Measurements from ENCODE around the gene ARID3A. TPM values are rescaled to one million over a fixed set of nuclear protein-coding genes. Genes with fewer than 3 reads are reported as not detected.

The ARID3A gene
- total RNA-seq, 4 donors from 2014 or later, result 2.8 to 11.0 (median 4.9) TPM

DNA sequence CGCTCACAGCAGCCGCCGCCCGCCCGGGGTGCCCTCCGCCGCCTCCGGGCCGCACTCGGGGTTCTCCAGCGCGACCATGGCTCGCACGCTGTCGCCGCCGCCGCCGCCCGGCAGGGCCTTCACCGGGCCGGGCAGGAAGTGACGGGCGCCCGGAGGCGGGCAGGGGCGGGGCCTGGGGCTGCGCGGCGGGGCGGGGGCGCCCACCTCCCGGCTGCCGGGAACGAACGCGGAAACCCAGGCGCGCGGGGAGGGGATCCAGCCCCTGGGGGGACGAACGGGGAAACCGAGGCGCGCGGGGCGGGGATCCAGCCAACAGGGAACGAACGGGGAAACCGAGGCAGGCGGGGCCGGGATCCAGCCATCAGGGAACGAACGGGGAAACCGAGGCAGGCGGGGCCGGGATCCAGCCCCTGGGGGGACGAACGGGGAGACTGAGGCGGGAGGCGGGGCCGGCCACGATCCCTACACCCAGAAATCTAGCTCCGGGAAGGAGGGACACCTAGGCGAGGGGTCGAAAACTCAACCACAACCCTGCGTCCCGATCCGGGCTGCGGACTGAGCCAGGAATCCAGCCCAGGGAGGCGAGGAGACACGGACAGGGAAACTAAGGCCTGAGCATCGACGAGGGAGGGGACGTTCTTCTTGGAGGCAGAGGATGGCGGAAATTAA is 12.6 kb upstream of the ARID3A start, which contains the start of gene R3HDM4:
TSS of gene R3HDM4 (minus strand) at position 140 of the 669 bp plus-strand sequence. CDS start at position 78, 62 bp downstream.
- TF ChIP-seq, protein P1, sequence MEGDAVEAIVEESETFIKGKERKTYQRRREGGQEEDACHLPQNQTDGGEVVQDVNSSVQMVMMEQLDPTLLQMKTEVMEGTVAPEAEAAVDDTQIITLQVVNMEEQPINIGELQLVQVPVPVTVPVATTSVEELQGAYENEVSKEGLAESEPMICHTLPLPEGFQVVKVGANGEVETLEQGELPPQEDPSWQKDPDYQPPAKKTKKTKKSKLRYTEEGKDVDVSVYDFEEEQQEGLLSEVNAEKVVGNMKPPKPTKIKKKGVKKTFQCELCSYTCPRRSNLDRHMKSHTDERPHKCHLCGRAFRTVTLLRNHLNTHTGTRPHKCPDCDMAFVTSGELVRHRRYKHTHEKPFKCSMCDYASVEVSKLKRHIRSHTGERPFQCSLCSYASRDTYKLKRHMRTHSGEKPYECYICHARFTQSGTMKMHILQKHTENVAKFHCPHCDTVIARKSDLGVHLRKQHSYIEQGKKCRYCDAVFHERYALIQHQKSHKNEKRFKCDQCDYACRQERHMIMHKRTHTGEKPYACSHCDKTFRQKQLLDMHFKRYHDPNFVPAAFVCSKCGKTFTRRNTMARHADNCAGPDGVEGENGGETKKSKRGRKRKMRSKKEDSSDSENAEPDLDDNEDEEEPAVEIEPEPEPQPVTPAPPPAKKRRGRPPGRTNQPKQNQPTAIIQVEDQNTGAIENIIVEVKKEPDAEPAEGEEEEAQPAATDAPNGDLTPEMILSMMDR (IDR thresholded peaks at IDR 0.05), result no peak
- TF ChIP-seq POLR2A (IDR thresholded peaks at IDR 0.05), result peak; percentile 43 to 45
- peak within 1 kb of the TSS; percentile 92 to 99 (median 95) for H3K27ac ChIP-seq
- peaks cover 6 to 47% (median 31%) of the 10 kb centered on the region in 4 donors for H3K4me1 ChIP-seq

GRCh38 chr19:916645-917322 is 9.1 kb upstream of the ARID3A start:
- Histone ChIP-seq H3K27me3 (peaks cover 0 to 45% of the 10 kb centered on the region in 2 donors), H3K4me3 (peak overlapping the region; percentile 5 to 46 (median 40)), H3K27ac (peak overlapping the region in 1 of 4 donors; percentile 18), H3K9me3 (no peaks in the 10 kb centered on the region), H3K4me1 (peaks cover 6 to 46% (median 34%) of the 10 kb centered on the region in 4 donors), H3K36me3 (no peaks in the 10 kb centered on the region)
- DNase-seq, result no peak
- TF ChIP-seq, protein P1 (IDR thresholded peaks at IDR 0.05), result no peak
- TF ChIP-seq POLR2A (IDR thresholded peaks at IDR 0.05), result no peak

More for the DNA sequence above, 12.6 kb upstream of the ARID3A start, which contains the start of gene R3HDM4:
- DNase-seq, result peak; percentile 80 to 93 (median 91)
- no peaks in the 10 kb centered on the region for H3K36me3 ChIP-seq
- H3K9me3 ChIP-seq, result no peaks in the 10 kb centered on the region
- H3K27me3 ChIP-seq, result peaks cover 0 to 20% of the 10 kb centered on the region in 2 donors
- peak within 1 kb of the TSS; percentile 82 to 97 (median 84) for H3K4me3 ChIP-seq

DNA sequence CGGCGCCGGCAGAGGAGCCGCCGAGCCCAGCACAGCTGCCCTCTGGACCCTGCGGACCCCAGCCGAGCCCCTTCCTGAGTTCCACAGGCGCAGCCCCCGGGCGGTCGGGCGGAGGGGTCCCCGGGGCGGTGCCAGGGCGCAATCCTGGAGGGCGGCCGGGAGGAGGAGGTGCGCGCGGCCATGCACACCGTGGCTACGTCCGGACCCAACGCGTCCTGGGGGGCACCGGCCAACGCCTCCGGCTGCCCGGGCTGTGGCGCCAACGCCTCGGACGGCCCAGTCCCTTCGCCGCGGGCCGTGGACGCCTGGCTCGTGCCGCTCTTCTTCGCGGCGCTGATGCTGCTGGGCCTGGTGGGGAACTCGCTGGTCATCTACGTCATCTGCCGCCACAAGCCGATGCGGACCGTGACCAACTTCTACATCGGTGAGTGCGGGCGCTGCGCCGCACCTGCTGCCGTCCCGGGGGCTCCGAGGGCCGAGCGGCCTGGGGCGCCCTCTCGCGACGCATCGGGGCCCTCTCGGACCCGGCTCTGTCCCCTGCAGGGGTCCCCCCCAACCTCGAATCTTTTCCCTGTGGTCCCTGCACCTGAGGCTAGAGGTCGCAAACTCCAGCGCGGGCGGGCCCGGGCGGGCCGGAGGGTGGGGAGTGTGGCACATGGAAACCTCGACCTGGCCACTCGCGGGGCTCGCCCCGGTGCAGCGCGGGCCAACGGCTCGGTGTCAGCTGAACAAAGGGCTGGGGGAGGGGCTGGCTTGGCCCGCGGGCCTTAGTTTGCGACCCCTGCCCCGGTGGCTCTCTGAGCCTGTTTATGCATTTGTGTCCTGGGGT is 8.3 kb upstream of the ARID3A start, which contains the start of gene KISS1R:
TSS of gene KISS1R (plus strand) at position 11 of the 829 bp plus-strand sequence. CDS start at position 181, 170 bp downstream.
- H3K27me3 ChIP-seq, result peaks cover 0 to 45% of the 10 kb centered on the region in 2 donors
- no peaks in the 10 kb centered on the region for H3K36me3 ChIP-seq
- peak within 1 kb of the TSS; percentile 5 to 46 (median 40) for H3K4me3 ChIP-seq
- peak within 1 kb of the TSS in 1 of 4 donors; percentile 18 for H3K27ac ChIP-seq
- H3K4me1 ChIP-seq, result peaks cover 6 to 45% (median 34%) of the 10 kb centered on the region in 4 donors
- no peaks in the 10 kb centered on the region for H3K9me3 ChIP-seq
- no peak for TF ChIP-seq POLR2A (IDR thresholded peaks at IDR 0.05)
- TF ChIP-seq, protein P1 (IDR thresholded peaks at IDR 0.05), result peak; percentile 42 to 61 (median 53)
- peak in 2 of 3 donors; percentile 71 to 80 for DNase-seq

DNA sequence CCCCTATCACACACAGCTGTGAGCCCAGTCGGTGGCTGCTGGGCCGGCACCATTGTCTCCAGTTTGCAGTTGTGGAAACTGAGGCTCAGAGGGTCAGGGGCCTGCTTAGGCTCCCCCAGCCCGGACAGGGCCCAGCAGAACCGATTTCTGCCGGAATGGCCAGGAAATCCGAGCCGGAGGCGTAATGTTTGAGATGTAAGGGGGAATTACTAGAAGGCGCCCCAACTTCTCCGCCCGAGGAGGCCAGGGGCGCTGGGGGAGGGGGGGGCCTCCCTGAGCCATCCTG is 7.7 kb upstream of the ARID3A start:
- H3K27me3 ChIP-seq, result peaks cover 0 to 45% of the 10 kb centered on the region in 2 donors
- DNase-seq, result no peak
- TF ChIP-seq, protein P1 (IDR thresholded peaks at IDR 0.05), result no peak
- no peak for TF ChIP-seq POLR2A (IDR thresholded peaks at IDR 0.05)
- H3K4me3 ChIP-seq, result peak overlapping the region in 1 of 4 donors; percentile 60
- no peaks in the 10 kb centered on the region for H3K36me3 ChIP-seq
- H3K9me3 ChIP-seq, result no peaks in the 10 kb centered on the region
- peak overlapping the region in 1 of 4 donors; percentile 18 for H3K27ac ChIP-seq
- peaks cover 6 to 45% (median 34%) of the 10 kb centered on the region in 4 donors for H3K4me1 ChIP-seq

Data from Peyer's patch (tissue), 4 donors.